ENCODE results near the gene CTSG. TPM values are rescaled to one million over a fixed set of nuclear protein-coding genes. Genes with fewer than 3 reads are reported as not detected.

The CTSG gene
- total and polyA plus RNA-seq, 2 of the 4 experiments (the other 2 are of a cell fraction), result not detected

GRCh38 chr14:24534286-24534685 lies 41.8 kb downstream of the CTSG start:
- Histone ChIP-seq H3K9ac (ENCODE audit: low read depth, low read length) (no peak overlapping the region), H4K20me1 (ENCODE audit: insufficient read depth, low read length) (no peaks in the 10 kb centered on the region), H2AK9ac (replicated peaks; ENCODE audit: low read depth, low read length, poor library complexity) (no peak overlapping the region), H3K9me1 (ENCODE audit: insufficient read depth, low read length) (no peaks in the 10 kb centered on the region), H3K27ac (ENCODE audit: insufficient read depth, low read length) (no peak overlapping the region), H2BK5ac (ENCODE audit: low read depth, low read length, poor library complexity, severe bottlenecking) (no peak overlapping the region), H2AK5ac (ENCODE audit: low read depth, low read length) (no peak overlapping the region), H2BK20ac (ENCODE audit: low read depth, low read length) (no peak overlapping the region), H3K4ac (ENCODE audit: low read depth, low read length) (no peak overlapping the region), H3K9me3 (ENCODE audit: control insufficient read depth, insufficient read depth, low read length) (no peaks in the 10 kb centered on the region), H2BK120ac (ENCODE audit: low read depth, low read length) (no peak overlapping the region), H3K4me1 (ENCODE audit: control insufficient read depth, insufficient read depth, low read length) (no peaks in the 10 kb centered on the region), H4K8ac (ENCODE audit: low read depth in 2 of 2, low read length in 2 of 2) (no peak overlapping the region), H2BK15ac (ENCODE audit: low read depth, low read length) (no peak overlapping the region), H3K18ac (ENCODE audit: low read depth, low read length) (no peak overlapping the region), H3K79me1 (ENCODE audit: low read depth in 1 of 2, low read length in 2 of 2) (no peaks in the 10 kb centered on the region), H3K14ac (replicated peaks; ENCODE audit: low read depth, low read length) (no peak overlapping the region), H3K56ac (ENCODE audit: extremely low read depth, insufficient read depth, low read length) (no peak overlapping the region), H4K91ac (ENCODE audit: insufficient read depth, low read depth, low read length) (no peak overlapping the region), H3K27me3 (ENCODE audit: control insufficient read depth, insufficient read depth, low read length) (no peaks in the 10 kb centered on the region), H3K4me3 (ENCODE audit: insufficient read depth, low read depth, low read length) (no peak overlapping the region), H4K5ac (ENCODE audit: low read depth, low read length) (no peak overlapping the region), H2AFZ (replicated peaks; ENCODE audit: low read length, poor library complexity) (no peak overlapping the region), H3K23ac (ENCODE audit: low read depth, low read length) (no peak overlapping the region), H3K4me2 (ENCODE audit: low read depth, low read length) (no peak overlapping the region), H3K36me3 (ENCODE audit: control insufficient read depth, insufficient read depth, low read length) (no peaks in the 10 kb centered on the region)
- DNase-seq, result no peak
- CTCF ChIA-PET, result no interaction called here
- TF ChIP-seq RCOR1 (IDR thresholded peaks at IDR 0.05; ENCODE audit: insufficient replicate concordance, low read length), result no peak
- no peak for TF ChIP-seq POLR2A (IDR thresholded peaks at IDR 0.05; ENCODE audit: low read depth, low read length)
- no peak for TF ChIP-seq ELK1 (IDR thresholded peaks at IDR 0.05; ENCODE audit: borderline replicate concordance, low read depth, low read length)
- TF ChIP-seq USF2 (IDR thresholded peaks at IDR 0.05; ENCODE audit: low read depth, low read length), result no peak
- TF ChIP-seq MAFK (IDR thresholded peaks at IDR 0.05; ENCODE audit: low read depth, low read length), result no peak
- TF ChIP-seq, protein P1, sequence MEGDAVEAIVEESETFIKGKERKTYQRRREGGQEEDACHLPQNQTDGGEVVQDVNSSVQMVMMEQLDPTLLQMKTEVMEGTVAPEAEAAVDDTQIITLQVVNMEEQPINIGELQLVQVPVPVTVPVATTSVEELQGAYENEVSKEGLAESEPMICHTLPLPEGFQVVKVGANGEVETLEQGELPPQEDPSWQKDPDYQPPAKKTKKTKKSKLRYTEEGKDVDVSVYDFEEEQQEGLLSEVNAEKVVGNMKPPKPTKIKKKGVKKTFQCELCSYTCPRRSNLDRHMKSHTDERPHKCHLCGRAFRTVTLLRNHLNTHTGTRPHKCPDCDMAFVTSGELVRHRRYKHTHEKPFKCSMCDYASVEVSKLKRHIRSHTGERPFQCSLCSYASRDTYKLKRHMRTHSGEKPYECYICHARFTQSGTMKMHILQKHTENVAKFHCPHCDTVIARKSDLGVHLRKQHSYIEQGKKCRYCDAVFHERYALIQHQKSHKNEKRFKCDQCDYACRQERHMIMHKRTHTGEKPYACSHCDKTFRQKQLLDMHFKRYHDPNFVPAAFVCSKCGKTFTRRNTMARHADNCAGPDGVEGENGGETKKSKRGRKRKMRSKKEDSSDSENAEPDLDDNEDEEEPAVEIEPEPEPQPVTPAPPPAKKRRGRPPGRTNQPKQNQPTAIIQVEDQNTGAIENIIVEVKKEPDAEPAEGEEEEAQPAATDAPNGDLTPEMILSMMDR (conservative IDR thresholded peaks at IDR 0.05; ENCODE audit: low read depth, low read length), result no peak
- no peak for TF ChIP-seq BHLHE40 (IDR thresholded peaks at IDR 0.05; ENCODE audit: low read depth, low read length)
- TF ChIP-seq CEBPB (IDR thresholded peaks at IDR 0.05; ENCODE audit: low read depth, low read length), result no peak
- no peak for TF ChIP-seq SMC3 (IDR thresholded peaks at IDR 0.05; ENCODE audit: low read depth, low read length)
- TF ChIP-seq MXI1 (IDR thresholded peaks at IDR 0.05; ENCODE audit: borderline replicate concordance, low read depth, low read length), result no peak
- TF ChIP-seq NFE2L2 (IDR thresholded peaks at IDR 0.05; ENCODE audit: low read depth, low read length), result no peak
- no peak for TF ChIP-seq RAD21 (IDR thresholded peaks at IDR 0.05; ENCODE audit: low read length)
- no peak for TF ChIP-seq MAZ (IDR thresholded peaks at IDR 0.05; ENCODE audit: borderline replicate concordance, low read depth, low read length)
- no peak for TF ChIP-seq FOS (IDR thresholded peaks at IDR 0.05; ENCODE audit: low read depth, low read length)
- TF ChIP-seq CHD1 (IDR thresholded peaks at IDR 0.05; ENCODE audit: low read depth, low read length), result no peak
- TF ChIP-seq RFX5 (IDR thresholded peaks at IDR 0.05; ENCODE audit: low read depth, low read length), result no peak
- BruUV-seq (replicated peaks), result no TSS peak
- dilution Hi-C loops (cut with HindIII; ENCODE audit: low sequenced_read_pairs, unreplicated experiment), result no loop called here
- POLR2A ChIA-PET (ENCODE audit: unreplicated experiment), result no interaction called here
- in situ Hi-C loops (cut with MboI; ENCODE audit: low sequenced_read_pairs), result no loop called here
- ATAC-seq (ENCODE audit: low read depth), result no peak
- intact Hi-C loops (cut with micrococcal nuclease), result no loop called here
- 80% methylated on average over 1 of the region's 3 CpGs; no CpG with 5 or more reads in 1 of the 2 experiments for WGBS, 2 experiments (ENCODE audit: extremely low coverage in 2 of 2, insufficient read length in 1 of 2)

Measured in IMR-90 (cell line).